NK-92 (cell line): ENCODE measurements around the gene SRRD.
"Not testable (repeated sequence)": the region's sequence is repeated elsewhere in the genome, so short reads cannot be mapped to it uniquely, and the experiment has no call there.

Source experiments
- DNase-seq: peaks from one replicate; lab custom pipeline; 2025; ENCODE audit not compliant: unreplicated experiment; lab: John Stamatoyannopoulos, UW

Gene SRRD

DNA sequence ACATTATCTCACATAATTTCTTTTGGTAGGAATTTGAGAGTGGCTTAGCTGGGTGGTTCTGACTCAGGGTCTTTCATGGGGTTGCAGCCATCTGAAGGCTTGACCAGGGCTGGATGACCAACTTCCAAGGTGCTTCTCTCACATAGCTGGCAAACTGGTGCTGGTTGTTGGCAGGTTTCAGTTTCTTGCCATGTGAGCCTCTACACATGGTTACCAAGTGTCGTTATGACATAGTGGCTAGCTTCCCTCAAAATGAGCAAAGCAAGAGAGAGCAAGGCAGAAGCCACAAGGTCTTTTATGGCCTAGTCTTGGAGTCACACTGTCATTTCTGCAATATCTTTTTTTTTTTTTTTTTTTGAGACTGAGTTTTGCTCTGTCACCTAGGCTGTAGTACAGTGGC is 32.8 kb downstream of the SRRD start:
- DNase-seq, result no peak

GRCh38 chr22:26517429-26517828 is 33.8 kb downstream of the SRRD start:
- no peak for DNase-seq

GRCh38 chr22:26522012-26522411 is 38.3 kb downstream of the SRRD start:
- DNase-seq, result no peak

DNA sequence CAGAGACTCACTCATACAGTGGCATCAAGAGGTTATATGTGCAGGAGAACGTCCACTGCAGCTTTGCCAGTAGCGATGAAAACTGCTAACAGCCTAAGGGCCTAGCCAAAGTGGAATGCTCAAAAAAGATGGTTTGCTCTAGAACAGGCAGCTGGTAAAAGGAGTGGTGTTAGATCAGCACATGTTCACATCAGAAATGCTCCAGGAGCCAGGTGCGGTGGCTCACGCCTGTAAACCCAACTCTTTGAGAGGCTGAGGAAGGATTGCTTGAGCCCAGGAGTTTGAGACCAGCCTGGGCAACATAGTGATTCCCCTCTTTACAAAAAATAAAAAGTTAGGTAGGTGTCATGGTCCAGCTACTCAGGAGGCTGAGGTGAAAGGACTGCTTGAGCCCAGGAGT is 38.9 kb downstream of the SRRD start:
- DNase-seq, result no peak

GRCh38 chr22:26524870-26525269 is 41.2 kb downstream of the SRRD start:
- DNase-seq, result no peak

- DNase-seq, result no peak
Measured at GRCh38 chr22:26525946-26526564, 42.4 kb downstream of the SRRD start.

DNA sequence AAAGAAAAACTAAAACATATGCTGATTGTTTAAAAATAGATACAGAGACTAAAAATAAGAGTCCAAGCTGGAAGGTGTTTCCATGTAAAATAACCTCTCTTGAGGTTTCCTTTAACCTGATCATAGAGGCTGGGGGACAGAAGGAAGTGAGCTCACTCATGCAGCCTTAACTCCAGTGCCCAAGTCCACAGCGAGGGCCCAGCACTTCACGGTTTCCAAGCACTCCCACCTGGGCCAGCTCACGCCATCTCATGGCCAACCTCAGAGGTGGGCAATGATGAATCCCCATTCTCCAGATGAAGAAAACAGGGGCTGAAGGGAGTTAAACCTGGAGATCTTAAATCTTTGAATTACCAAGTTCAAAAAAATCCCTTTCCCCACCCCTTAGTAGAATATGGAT is 43.5 kb downstream of the SRRD start:
- no peak for DNase-seq

DNA sequence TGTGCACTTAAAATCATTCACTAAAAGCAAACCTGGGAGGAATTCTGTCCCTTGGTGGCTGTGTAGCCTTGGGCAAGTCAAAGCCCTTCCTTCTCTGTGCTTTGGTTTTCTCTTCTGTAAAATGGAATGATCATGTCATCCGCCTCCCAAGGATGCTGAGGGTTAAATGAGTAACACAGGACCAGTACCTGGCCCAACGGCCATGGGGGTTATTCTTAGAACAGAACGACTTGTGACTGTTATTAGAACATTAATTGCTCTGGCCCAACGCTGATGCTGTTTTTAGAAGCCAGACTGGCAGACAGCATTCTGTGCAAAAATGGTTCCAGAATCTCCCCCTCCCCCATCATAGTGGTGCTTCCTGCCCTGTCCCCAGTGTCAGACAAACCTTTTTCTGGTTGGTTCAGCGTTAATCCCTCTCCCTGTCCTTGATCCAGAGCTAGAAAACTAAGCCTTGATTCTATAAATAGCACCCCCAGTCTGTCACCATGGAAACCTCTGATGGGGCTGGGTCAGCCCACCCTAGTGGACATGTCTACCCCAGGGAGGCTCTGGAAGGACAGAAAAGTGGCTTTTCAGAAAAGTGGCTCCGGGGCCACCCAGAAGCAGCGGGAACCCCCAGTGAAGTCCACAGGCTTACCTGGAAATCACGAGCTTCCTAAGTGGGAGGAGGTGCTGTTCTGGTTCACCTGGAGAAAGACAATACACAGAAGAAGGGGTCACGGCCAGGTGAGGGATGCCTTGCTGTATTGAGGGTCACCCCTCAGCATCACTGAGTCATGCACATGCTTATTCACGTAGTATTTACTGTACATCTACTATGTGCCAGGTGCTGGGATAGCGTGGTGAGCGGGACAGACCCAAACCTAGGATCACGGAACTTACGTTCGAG is 44.1 kb downstream of the SRRD start:
- no peak for DNase-seq

GRCh38 chr22:26528518-26528917 is 44.8 kb downstream of the SRRD start:
- not testable (repeated sequence) for DNase-seq

DNA sequence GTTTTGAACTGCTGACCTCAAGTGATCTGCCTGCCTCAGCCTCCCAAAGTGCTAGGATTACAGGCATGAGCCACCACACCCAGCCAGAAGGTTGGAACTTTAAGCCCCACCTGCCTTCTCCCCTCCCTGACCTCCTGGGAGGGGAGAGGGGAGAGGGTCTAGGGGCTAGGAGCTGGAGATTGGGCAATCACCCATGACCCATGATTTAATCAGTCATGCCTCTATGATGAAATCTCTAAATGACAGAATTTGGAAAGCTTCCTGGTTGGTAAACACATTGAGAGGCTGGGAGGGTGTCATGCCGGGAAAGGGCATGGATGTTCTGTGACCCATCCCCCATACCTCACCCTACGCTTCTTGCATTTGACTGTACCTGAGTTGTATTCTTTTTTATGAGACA is 45.7 kb downstream of the SRRD start:
- DNase-seq, result no peak

DNA sequence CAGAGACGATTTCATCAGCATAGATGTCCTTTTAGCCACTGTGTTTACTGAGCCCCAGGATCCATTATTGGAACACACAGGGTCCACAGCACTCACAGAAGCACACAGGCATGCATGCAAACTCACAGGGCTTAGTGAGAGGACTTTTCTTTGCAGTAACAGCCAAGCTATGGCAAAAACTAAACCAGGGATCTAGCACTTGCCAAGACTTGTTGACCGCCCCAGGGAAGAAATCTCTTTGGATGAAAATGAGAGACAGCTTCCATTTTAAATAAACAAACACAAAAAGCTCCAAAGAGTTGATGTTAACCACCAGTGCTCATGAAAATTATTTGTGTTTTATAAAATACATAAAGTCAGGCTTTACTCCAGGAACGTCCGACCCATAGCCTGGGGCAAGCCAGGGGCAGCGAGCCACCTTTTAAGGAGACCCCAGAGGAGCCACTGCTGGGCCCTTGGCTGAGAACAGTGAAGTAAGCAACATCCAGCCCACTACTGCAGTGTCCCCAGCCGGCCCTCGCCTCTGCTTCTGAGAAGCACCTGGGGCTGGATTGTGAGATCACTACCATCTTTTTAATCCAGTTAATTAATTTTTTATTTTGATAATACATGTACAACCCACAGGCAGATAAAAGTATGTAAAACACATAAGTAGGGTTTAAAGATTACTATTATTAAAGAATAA is 50.6 kb downstream of the SRRD start:
- DNase-seq, result no peak

DNA sequence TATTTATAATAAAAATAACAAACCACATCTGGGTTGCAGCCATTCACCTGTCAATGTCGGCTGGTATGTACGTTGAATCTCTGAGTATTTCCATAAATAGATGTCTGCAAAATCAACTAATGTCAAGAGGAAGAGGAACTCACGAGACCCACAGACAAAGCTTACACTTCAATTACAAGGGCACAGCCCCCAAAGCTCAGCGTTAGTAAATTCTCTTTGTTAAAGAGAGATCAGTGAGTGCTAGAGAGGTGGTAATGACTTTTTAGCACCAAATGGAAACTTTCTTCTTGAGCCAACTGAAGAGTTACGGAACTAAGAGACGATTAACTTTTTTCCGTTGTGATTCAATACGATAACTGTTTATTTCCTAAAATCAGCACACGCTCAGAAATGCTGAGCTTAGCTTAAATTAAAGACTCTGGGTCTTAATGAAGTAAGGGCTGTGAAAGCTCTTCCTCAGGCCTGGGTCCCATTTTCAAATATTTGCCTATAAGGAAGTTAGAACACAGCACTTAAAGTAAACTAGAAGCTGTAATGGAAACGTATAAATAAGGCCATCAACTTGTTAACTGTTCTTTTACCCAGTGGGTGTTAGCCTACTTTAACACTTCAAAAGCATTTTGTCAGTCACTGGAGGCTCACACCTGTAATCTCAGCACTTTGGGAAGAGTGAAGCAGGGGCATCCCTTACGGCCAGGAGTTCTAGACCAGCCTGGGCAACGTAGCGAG is 51.4 kb downstream of the SRRD start:
- DNase-seq, result no peak

- DNase-seq, result no peak
Measured at GRCh38 chr22:26535603-26535908, 51.9 kb downstream of the SRRD start.

DNA sequence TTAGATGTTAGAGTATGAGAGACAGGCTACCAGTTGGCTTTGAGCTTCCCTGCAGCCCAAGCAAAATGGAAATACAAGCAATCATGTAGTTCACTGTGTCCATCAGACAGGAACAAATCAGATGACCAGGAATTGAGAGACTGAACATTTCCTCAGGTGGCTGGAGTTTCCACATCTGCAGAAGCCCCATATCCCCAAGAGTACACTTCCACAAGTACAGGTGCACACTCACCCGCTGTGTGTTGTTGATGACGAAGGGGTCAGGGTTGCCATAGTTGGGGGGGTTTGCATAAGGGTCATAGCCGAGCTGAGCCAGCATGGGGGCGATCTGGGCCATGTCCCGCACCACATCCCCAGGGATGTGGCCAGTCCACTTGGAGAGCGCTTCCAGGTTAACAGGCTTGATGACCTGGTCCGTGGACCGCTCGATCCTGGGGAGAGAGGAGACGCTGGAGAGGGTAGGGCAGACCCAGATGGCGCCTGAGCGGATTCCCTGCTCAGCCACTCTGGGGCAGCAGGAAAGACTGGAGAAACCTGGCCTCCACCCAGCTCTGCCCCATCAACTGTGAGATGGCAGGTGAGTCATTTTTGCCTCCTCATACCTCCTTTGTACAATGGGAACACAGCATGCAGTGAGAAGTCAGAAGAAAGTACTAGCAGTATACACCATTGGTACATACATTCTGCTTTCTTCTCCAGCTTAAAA is 52.5 kb downstream of the SRRD start:
- no peak for DNase-seq

- DNase-seq, result no peak
Measured at GRCh38 chr22:26536762-26537134, 53.1 kb downstream of the SRRD start.

- DNase-seq, result no peak
Measured at GRCh38 chr22:26540119-26540518, 56.4 kb downstream of the SRRD start.

DNA sequence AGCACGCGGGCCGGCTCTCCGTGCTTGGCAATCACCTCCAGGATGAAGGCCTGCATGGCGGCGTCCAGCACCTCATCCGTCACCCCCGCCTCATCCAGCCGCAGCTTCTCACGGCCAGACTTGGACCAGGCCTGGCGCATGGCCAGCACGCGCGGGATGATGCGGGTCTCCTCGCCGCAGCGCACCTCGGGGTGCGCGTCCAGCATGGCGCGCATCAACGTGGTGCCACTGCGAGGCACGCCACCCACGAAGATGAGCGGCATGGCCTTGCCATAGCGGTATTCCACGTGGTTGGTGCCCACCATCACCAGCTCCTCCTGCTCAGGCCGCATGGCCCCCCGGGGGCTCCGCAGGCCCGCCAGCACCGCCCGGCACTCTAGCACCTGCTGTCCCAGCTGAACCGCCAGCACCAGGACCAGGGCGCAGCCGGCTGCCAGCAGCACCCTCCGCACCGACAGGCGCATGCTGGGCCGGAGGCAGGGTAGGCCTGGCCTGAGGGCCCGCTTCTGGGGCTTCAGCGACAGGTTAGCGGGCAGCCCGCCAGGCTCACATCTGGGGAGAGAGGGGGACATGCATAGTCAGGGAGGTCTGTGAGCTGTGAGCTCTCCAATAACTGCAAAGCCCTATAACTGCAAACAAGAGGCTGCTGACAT is 57.6 kb downstream of the SRRD start:
- DNase-seq, result no peak

DNA sequence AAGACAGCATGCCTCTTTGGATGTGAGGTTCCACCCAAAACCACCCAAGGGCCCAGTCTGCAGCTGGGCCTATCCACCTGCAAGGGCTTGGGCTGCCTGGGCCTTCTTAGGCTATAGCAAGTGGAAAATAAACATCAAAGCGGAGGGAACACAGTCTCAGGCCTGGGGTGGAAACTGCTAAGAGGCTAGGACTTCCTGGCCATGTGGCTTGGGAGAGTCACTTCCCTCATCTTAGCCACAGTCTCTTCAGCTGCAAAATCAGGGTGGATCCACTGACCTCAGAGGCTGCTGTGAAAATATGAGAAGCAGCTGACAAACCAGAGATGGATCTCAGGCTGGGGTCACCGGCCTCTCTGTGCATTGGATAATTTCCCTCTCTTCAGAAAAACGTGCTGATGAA is 59.2 kb downstream of the SRRD start:
- DNase-seq, result no peak
